ENCODE measurements around the gene C12orf42.

C12orf42 gene

DNA sequence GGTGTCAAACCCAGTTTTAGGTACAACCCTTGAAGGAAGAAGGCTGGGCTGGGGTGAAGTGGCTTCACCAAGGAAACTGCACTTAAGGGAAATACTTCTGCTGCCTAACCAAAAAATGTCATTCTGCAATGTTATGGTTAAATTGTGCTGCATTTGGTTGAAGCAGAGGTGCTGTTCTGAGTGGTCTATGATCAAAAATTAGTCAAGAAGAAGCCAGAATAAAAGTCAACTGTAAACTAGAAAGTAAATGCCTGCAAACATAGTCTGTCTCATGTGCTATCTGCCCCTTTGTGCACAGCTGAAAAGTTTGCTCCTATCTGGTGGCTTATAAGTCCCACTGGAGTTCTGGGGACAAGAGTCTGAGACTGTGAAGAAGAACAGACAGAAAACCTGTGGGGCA, 158.8 kb downstream of the C12orf42 start:
- DNase-seq (ENCODE audit: low spot score) = no peak
- TF ChIP-seq, protein P1, sequence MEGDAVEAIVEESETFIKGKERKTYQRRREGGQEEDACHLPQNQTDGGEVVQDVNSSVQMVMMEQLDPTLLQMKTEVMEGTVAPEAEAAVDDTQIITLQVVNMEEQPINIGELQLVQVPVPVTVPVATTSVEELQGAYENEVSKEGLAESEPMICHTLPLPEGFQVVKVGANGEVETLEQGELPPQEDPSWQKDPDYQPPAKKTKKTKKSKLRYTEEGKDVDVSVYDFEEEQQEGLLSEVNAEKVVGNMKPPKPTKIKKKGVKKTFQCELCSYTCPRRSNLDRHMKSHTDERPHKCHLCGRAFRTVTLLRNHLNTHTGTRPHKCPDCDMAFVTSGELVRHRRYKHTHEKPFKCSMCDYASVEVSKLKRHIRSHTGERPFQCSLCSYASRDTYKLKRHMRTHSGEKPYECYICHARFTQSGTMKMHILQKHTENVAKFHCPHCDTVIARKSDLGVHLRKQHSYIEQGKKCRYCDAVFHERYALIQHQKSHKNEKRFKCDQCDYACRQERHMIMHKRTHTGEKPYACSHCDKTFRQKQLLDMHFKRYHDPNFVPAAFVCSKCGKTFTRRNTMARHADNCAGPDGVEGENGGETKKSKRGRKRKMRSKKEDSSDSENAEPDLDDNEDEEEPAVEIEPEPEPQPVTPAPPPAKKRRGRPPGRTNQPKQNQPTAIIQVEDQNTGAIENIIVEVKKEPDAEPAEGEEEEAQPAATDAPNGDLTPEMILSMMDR (IDR thresholded peaks at IDR 0.05; ENCODE audit: extremely low read depth, missing control alignments) = no peak

DNA sequence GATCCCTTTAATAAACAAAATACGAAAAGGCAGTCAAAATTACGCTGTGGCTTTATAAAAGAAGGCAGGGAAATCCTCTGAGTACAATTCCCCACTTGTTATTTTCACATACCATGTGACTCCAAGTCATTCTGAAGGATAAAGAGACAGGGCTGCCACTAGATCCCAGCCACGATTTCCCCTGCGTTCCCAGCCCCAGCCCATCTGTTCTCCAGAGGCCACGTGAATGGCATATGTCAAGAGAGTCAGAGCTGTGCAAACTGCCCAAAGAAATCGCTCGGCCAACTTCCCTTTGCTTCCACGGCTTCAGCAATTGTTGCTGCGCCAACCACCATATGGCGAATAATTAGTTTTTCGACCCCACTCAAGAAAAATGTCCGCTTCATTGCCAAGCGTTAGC, 161.3 kb downstream of the C12orf42 start:
- TF ChIP-seq, protein P1 (IDR thresholded peaks at IDR 0.05; ENCODE audit: extremely low read depth, missing control alignments) = no peak
- no peak for DNase-seq (ENCODE audit: low spot score)

DNA sequence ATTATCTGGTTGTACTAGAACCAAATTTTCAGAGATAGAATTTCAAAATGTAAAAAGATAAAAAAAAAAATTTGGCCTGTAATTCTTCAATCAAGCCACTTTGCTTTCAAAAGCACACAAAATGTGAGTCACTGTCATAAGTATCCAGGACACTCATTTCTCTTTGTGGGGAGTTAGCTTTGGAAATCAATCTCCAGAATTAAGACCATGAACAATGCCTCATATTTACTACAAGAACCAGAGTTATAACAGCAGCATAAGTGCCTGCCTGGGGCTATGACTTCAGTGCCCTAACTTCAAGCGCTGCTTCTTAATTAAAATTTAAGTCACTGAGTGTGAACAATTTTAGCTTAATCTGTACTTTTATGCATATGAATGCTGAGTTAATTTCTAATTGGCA, 162.1 kb downstream of the C12orf42 start:
- no peak for DNase-seq (ENCODE audit: low spot score)
- TF ChIP-seq, protein P1 (IDR thresholded peaks at IDR 0.05; ENCODE audit: extremely low read depth, missing control alignments) = no peak

DNA sequence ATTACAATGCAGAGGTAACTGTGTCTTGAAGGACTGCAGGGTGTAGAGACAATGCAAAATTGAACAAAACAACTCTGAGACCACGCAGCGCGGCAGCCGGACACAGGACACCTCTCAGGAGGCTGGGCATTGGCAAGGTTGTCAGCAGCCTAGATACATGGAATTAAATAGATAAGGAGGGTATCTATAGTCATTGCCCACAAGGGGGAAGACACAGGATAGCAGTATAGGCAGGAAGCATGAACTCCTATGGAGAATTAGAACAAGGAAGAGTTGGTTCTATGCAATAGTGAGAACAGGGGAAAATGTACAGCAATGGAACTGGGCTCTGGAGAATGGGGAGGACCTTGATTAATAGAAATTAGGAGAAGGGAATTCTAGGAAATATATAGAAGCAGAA, 164.1 kb downstream of the C12orf42 start:
- DNase-seq (ENCODE audit: low spot score) = no peak
- TF ChIP-seq, protein P1 (IDR thresholded peaks at IDR 0.05; ENCODE audit: extremely low read depth, missing control alignments) = no peak

DNA sequence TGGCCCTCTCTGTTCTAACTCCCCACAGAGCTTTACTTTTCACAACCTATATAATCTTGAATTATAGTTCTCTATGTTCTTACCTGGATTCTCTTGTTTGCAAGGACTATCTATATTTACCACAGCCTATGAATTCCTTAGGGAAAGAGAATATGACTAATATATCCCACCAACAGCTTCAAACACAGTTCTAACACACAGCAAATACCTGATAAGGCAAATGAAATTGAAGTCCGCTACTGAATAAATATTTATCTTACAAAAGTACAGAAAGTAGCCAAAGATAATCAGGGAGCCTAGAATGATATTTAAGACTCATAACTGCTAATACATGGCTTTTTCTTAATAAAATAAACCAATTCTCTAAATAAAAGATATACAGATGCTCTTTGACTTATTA, 165.1 kb downstream of the C12orf42 start:
- TF ChIP-seq, protein P1 (IDR thresholded peaks at IDR 0.05; ENCODE audit: extremely low read depth, missing control alignments) = no peak
- no peak for DNase-seq (ENCODE audit: low spot score)

DNA sequence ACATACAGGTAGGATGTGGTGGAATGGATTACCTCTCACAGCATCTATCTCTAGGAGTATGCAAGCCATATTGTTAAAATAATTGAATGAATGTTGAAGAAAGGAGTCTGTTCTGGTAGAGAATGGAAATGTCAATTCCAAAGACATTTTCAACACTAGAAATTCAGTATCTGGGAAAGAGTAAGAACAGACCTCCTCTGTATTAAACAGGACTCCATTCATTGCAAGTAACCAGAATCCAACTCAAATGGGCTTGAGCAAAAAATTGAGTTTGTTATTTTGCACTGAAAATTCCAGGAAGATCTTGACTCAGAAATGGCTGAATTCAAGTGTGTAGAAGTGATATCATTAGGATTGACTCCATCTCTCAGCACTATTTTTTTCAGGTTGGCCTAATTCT, 168.1 kb downstream of the C12orf42 start:
- TF ChIP-seq, protein P1 (IDR thresholded peaks at IDR 0.05; ENCODE audit: extremely low read depth, missing control alignments) = no peak
- DNase-seq (ENCODE audit: low spot score) = no peak

DNA sequence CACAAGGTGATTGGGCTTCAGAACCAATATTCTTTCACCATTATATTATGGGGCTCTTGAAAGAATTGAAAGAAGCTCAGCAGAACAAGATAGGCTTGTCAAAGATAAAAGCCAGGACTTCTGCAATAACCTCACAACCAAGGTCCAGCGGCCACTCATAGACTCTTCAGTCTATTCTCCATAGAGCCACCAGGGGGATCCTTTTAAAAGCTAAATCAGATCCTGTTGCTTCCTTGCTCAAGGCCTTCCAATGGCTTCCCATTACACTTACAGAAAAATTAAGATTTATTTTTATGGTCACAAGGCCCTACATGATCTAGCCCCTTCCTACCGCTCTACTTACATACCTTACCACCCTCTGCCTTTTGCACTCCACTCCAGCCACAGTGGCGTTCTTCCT, 169.6 kb downstream of the C12orf42 start:
- DNase-seq (ENCODE audit: low spot score) = peak; percentile 39
- TF ChIP-seq, protein P1 (IDR thresholded peaks at IDR 0.05; ENCODE audit: extremely low read depth, missing control alignments) = no peak
